ENCODE measurements around the gene BATF.
"Not testable (repeated sequence)": the region's sequence is repeated elsewhere in the genome, so short reads cannot be mapped to it uniquely, and the experiment has no call there.

The BATF gene, protein sequence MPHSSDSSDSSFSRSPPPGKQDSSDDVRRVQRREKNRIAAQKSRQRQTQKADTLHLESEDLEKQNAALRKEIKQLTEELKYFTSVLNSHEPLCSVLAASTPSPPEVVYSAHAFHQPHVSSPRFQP

GRCh38 chr14:75522224-75522982 is at the start of gene BATF:
Gene BATF (plus strand): TSS chr14:75522469. CDS start chr14:75522683, 214 bp downstream.
- DNase-seq = peak; percentile 67

DNA sequence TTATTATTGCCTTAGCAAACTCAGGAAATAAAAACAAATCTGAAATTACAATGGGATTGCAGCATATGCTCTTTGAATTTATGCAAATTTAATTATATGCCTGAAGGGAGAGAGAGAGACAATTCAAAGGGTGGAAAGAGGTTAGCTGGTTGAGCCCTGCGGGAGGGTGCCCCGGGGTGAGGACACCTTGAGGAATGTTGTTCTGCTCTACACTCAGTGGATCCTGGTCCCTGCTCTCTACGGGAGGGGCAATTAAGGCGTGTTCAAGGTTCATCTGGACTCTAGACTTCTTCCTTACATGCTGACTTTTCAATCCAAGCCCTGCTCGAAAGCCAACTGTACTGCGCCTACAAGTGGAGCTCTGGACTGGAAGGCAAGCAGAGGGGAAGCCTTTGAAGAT is 48.1 kb upstream of the BATF start:
- DNase-seq = not testable (repeated sequence)

GRCh38 chr14:75476274-75476995 is 45.8 kb upstream of the BATF start:
- no peak for DNase-seq

- DNase-seq = no peak
These were observed 44.4 kb upstream of the BATF start for GRCh38 chr14:75477881-75478280.

- DNase-seq = no peak
These were observed 42.3 kb upstream of the BATF start for GRCh38 chr14:75479770-75480600.

DNA sequence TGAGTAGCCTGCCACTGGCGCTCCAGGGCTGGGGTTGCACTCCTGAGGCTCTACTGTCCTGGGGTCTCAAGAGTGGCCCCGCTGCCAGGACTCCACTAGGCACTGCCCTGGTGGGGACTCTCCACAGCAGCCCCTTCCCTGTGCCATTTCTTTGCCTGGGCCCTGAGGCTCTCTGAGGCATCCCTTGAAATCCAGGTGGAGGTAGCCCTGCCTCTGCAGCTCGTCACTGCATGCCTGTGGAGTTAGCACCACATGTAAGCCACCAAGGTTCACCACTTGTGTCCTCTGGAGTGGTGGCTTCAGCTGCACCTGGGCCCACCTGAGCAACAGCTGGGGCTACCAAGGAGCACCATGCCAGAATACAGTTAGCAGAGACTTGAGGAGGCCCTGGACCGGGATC is 39.9 kb upstream of the BATF start:
- no peak for DNase-seq

- no peak for DNase-seq
These were observed 37.4 kb upstream of the BATF start for GRCh38 chr14:75484711-75485429.

DNA sequence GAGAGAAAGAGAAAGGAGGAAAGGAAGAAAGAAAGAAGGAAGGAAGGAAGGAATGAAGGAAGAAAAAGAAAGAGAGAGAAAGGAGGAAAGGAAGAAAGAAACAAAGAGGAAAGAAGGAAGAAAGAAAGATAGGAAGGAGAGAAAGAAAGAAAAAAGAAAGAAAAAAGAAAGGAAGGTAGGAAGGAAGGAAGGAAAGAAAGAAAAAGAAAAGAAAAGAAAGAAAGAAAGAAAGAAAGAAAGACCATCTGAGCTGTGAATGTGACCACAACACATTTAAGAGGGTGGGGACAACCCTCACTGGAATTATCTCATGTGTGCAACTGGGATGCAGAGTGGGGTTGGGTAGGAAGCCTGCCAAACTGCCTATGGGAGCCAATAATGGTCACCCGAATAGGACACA is 36.0 kb upstream of the BATF start:
- DNase-seq = no peak

- DNase-seq = no peak
These were observed 35.1 kb upstream of the BATF start for GRCh38 chr14:75487155-75487671.

DNA sequence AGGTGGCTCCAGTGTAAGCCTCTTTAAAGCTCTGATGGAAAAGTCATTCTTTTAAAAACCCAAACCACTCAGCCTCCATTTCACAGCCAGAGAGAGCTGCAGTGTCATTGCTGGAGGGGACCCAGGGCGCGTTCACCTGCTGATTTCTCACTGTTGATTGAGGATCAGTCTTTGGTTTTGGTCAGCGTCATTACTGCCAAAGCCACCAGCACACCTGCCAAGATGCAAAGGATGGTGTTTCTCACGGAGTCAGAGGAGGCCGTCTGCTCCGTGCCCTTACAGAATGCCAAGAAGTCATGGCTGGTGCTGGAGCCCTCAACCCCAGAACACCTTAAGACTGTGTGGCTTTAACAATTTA is 32.8 kb upstream of the BATF start:
- DNase-seq = no peak

- no peak for DNase-seq
These were observed 30.8 kb upstream of the BATF start for GRCh38 chr14:75491376-75491978.

GRCh38 chr14:75492832-75493591 is 29.3 kb upstream of the BATF start:
- DNase-seq = no peak

DNA sequence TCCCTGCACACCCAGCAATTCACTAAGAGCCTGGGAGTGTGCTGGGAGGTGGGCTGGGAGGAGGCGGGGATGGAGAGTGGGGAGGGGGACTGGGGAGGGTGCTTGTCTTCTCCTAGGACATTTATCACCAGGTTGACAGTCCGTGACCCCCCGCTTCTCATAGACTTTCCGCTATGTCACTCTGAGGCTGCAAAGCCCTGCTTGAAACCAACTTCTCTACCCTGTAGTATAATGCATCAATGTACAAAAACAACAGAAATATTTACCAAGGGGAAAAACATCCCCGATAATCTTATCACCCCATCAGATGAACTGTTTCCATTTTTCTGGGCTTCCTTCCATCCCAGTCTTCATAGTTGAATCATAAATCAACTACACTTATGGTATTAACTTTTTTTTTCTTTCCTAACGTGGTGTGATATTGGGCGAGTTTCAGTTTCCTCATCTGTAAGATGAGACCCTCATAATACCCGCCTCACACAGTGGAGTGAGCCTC is 28.6 kb upstream of the BATF start:
- DNase-seq = no peak

GRCh38 chr14:75494896-75495295 is 27.4 kb upstream of the BATF start:
- DNase-seq = no peak

GRCh38 chr14:75495399-75495798 is 26.9 kb upstream of the BATF start:
- no peak for DNase-seq

GRCh38 chr14:75495882-75496281 is 26.4 kb upstream of the BATF start:
- DNase-seq = no peak

GRCh38 chr14:75496755-75497154 is 25.5 kb upstream of the BATF start:
- no peak for DNase-seq

GRCh38 chr14:75497191-75497590 is 25.1 kb upstream of the BATF start:
- no peak for DNase-seq

GRCh38 chr14:75497701-75498100 is 24.6 kb upstream of the BATF start:
- DNase-seq = no peak

GRCh38 chr14:75499084-75499875 is 23.0 kb upstream of the BATF start:
- no peak for DNase-seq
